ENCODE results near the gene FYN.

The FYN gene

DNA sequence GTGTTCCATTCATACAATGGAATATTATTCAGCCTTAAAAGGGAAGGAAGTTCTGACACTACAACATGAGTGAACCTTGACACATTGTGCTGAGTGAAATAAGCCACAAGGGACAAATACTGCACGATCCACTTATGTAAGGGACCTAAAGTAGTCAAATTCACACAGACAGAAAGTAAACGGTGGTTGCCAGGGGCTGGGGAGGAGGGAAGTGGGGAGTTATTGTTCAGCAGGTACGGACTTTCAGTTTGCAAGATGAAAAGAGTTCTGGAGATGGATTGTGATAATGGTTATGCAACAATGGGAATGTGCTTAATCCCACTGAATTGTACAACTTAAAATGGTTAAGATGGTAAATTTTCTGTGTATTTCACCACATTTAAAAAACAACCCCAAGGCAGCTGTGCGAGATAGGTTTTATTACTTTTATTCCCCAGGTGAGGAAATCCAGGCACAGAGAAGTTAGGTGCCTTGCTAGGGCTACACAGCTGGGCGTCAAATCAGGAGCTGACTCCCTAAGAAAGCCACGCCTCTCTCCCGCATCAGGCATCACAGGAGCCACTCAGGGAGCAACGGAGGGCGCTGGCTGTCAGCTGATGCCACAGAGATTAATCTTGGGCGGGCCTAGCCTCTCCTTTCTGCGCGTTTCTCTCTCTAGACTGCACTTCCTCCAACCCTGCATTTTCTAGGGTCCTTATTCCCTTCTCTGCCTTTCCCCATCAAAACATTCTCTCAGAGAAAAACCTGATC lies 258.2 kb downstream of the FYN start:
- no peak for DNase-seq

- DNase-seq: no peak
Observed at GRCh38 chr6:111612379-111612778, 260.9 kb downstream of the FYN start.

GRCh38 chr6:111610548-111611172 lies 262.6 kb downstream of the FYN start:
- DNase-seq: no peak

Measured in fibroblast of skin of right quadriceps (primary cell).